GM21825 (cell line): Measurements from ENCODE around the gene SHD.
"Not testable (repeated sequence)": the region's sequence is repeated elsewhere in the genome, so short reads cannot be mapped to it uniquely, and the experiment has no call there.

ENCODE experiments used
- ATAC-seq: cut with Tn5 transposase; IDR thresholded peaks from one replicate; pipeline ENCODE4 v1.9.1; 2021; ENCODE audit warnings: mild to moderate bottlenecking, moderate library complexity; ENCODE audit not compliant: unreplicated experiment

Gene SHD

GRCh38 chr19:4326215-4326836 lies 47.3 kb downstream of the SHD start:
- ATAC-seq, result no peak

GRCh38 chr19:4326837-4327251 lies 47.8 kb downstream of the SHD start:
- ATAC-seq, result no peak

GRCh38 chr19:4327252-4327876 lies 48.3 kb downstream of the SHD start:
- ATAC-seq, result no peak

GRCh38 chr19:4327877-4328242 lies 48.8 kb downstream of the SHD start:
- ATAC-seq, result no peak

GRCh38 chr19:4328243-4328990 lies 49.4 kb downstream of the SHD start:
- peak; percentile 73 for ATAC-seq

GRCh38 chr19:4328991-4329681 lies 50.1 kb downstream of the SHD start:
- ATAC-seq, result not testable (repeated sequence)

- no peak for ATAC-seq
Observed at GRCh38 chr19:4329858-4330257, 50.8 kb downstream of the SHD start.

- no peak for ATAC-seq
Observed at GRCh38 chr19:4334929-4335570, 56.0 kb downstream of the SHD start.

- ATAC-seq, result no peak
Observed at GRCh38 chr19:4337906-4338440, 58.9 kb downstream of the SHD start.

GRCh38 chr19:4338441-4339355 lies 59.6 kb downstream of the SHD start, which contains the start of gene STAP2:
Gene STAP2, minus strand, starts transcription at chr19:4338827. Its CDS starts 74 bp downstream, at chr19:4338753.
- ATAC-seq, result no peak
